ENCODE results near the gene MED17.

DNA sequence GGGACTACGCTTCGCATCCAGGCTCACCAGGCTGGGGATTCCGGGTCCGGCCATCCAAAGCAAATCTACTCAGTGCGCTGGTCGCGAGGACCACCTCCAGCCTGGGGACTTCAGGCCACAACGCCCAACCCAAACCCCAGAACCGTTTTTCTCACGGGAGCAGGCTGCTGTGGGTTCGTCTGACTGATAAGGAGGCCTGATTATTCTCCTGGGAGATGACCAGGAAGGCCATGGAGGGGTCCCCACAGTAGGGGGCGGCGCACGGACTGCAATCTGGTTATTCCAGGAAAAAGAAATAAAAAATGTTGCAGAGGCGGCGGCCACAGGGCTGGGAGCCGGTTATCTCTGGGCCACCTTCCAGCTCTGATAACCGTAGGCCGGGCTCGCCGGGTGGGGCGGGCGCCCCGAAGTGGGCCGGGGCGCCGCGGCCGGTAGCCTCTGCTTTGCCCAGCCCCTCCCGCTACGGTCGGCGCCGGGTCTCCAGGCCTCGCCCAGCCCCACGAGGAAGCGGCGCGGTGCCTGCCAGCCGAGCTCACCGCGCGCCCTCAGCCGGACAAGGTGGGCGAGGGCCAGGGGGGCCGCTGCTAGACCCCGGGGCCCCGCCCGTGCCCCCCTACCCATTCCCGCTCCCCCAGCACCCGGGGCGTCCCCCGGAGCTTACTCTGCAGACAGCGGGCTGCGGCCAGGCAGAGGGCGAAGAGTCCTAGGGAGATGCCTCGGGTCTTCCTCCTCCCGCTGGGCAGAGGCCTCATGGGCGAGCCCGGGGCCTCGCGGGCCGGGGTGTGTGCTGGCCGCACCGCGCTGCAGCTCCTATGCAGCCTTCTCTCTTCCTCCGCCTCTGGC is 65.9 kb downstream of the MED17 start:
- TF ChIP-seq, protein P1, sequence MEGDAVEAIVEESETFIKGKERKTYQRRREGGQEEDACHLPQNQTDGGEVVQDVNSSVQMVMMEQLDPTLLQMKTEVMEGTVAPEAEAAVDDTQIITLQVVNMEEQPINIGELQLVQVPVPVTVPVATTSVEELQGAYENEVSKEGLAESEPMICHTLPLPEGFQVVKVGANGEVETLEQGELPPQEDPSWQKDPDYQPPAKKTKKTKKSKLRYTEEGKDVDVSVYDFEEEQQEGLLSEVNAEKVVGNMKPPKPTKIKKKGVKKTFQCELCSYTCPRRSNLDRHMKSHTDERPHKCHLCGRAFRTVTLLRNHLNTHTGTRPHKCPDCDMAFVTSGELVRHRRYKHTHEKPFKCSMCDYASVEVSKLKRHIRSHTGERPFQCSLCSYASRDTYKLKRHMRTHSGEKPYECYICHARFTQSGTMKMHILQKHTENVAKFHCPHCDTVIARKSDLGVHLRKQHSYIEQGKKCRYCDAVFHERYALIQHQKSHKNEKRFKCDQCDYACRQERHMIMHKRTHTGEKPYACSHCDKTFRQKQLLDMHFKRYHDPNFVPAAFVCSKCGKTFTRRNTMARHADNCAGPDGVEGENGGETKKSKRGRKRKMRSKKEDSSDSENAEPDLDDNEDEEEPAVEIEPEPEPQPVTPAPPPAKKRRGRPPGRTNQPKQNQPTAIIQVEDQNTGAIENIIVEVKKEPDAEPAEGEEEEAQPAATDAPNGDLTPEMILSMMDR (IDR thresholded peaks at IDR 0.05; ENCODE audit: low read length): no peak
- no peak for TF ChIP-seq EZH2 (IDR thresholded peaks at IDR 0.05; ENCODE audit: borderline replicate concordance, low read length)

Data from OCI-LY1 (cell line).